Suprapubic skin (tissue), 4 donors: ENCODE results near the gene APRT.

Experiments used
- CTCF ChIP-seq, 2 donors: fragments of 200-600 bp in 1 of 2; fragments of 450-650 bp in 1 of 2; sonication (generic) in 1 of 2; IDR thresholded peaks; one replicate each; pipeline ENCODE4 v1.5.1; 2016 to 2019; ENCODE audit warnings: antibody characterized with exemption in 2 of 2, mild to moderate bottlenecking in 1 of 2, moderate library complexity in 1 of 2
- EP300 ChIP-seq: sonication (generic); formaldehyde crosslinking; IDR thresholded peaks from one replicate; pipeline ENCODE4 v1.6.1; 2017; ENCODE audit warnings: antibody characterized with exemption
- POLR2AphosphoS5 ChIP-seq, 3 donors: sonication (generic); formaldehyde crosslinking; IDR thresholded peaks; one replicate each; pipeline ENCODE4 v1.6.1; 2017; ENCODE audit warnings: antibody characterized with exemption in 3 of 3

DNA sequence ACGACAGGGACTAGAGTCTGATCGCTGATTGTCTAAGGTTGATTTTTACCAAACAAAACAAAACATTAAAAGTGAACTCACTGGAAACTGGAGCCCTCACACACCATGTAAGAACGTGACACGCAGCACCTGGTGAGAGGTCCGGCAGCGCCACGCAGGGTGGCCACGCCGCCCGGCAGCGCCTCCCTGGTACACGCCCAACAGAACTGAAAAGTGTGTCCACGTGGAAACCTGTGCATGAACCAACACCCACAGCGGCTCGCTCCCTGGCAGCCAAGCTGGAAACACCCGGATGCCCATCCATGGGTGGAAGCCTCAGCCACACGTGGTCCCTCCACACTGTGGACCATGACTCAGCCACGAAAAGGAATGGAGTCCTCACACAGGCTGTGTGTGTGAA lies 35.9 kb upstream of the APRT start:
- no peak for TF ChIP-seq CTCF (IDR thresholded peaks at IDR 0.05)
- TF ChIP-seq EP300: no peak
- TF ChIP-seq POLR2AphosphoS5 (IDR thresholded peaks at IDR 0.05): no peak
